ENCODE data around the gene MAGEA9. TPM values are rescaled to one million over a fixed set of nuclear protein-coding genes. Genes with fewer than 3 reads are reported as not detected.
"Not testable (repeated sequence)": the region's sequence is repeated elsewhere in the genome, so short reads cannot be mapped to it uniquely, and the experiment has no call there.

MAGEA9 gene
- total and polyA plus RNA-seq, 2 donors (not counting 1 experiment from before 2014, with no cell fraction given) = not detected

DNA sequence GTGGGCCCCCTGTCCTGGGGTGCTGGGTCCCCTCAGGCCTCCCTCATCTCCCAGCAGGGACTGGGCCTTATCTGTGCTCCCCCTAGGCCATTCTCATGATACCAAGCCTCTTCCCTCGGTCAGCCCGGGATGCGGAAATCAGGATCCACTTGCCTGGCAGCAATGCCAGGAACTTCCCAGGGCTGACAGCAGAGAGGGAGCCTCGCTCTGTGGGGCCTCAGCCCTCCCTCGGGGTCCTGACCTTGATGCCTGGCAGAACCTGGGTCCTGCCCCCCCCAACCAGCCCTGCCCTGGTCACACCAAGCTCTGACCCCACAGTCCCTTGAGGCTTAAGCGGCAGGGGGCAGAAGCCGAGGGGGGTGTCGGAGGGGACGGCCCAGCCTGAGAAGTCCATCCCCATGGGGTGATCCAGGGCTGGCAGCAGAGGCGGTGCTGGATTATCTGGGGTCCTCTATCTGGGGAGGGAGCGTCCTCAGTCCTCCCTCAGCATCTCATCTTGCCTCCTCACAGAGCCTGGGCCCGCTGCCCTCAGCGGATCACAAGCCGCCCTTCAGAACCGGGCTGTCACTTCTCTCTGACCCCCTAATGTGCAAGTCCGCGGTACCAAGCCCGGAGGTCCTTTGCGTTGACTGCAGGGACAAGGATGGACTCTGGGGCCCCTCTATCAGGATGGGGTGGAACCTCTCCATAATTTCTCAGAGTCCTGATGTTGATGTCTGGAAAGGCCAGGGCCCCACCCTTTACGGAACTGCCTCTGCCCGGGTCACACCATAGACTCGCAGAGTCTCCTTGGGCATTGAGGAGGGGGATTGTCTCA lies 19.7 kb upstream of the MAGEA9 start:
- DNase-seq; H3K4me1 ChIP-seq (ENCODE audit: control insufficient read depth in 2 of 2, insufficient read depth in 2 of 2, low read length in 2 of 2); H3K79me2 ChIP-seq (ENCODE audit: control insufficient read depth, insufficient read depth, low read length); H3K27ac ChIP-seq (ENCODE audit: low read length in 2 of 2); H3K27me3 Mint-ChIP-seq; H3K9me3 ChIP-seq (ENCODE audit: control extremely low read depth in 1 of 3, control insufficient read depth in 2 of 3, insufficient read depth in 1 of 3, low read length in 2 of 3); CTCF ChIA-PET; intact Hi-C loops (cut with micrococcal nuclease); H3K9me3 Mint-ChIP-seq (ENCODE audit: insufficient read depth); ATAC-seq (ENCODE audit: low read depth); H4K20me1 ChIP-seq (ENCODE audit: control insufficient read depth, insufficient read depth, low read length, poor library complexity, severe bottlenecking); H3K4me3 ChIP-seq (ENCODE audit: control extremely low read depth in 1 of 5, extremely low read depth in 1 of 5, insufficient read depth in 1 of 5, low read depth in 2 of 5, low read length in 4 of 5); H3K27me3 ChIP-seq (replicated peaks in 1 of 4; ENCODE audit: control extremely low read depth in 1 of 4, control insufficient read depth in 3 of 4, insufficient read depth in 4 of 4, low read length in 3 of 4); H3K4me2 ChIP-seq (replicated peaks; ENCODE audit: low read depth, low read length, poor library complexity, severe bottlenecking); H2AFZ ChIP-seq (ENCODE audit: insufficient read depth, low read depth, low read length, poor library complexity, severe bottlenecking); H3K36me3 ChIP-seq (replicated peaks in 1 of 2; ENCODE audit: control extremely low read depth in 1 of 2, control insufficient read depth in 1 of 2, extremely low read depth in 1 of 2, insufficient read depth in 2 of 2, low read length in 1 of 2); H3K9ac ChIP-seq (ENCODE audit: low read length); H3K4me3 Mint-ChIP-seq; H3K27ac Mint-ChIP-seq; POLR2A ChIA-PET; H3K4me1 Mint-ChIP-seq: not testable (repeated sequence)
- 100% methylated on average over 1 of the region's 22 CpGs for WGBS (ENCODE audit: insufficient coverage)

GRCh38 chrX:149762696-149763614 lies 18.8 kb upstream of the MAGEA9 start:
- no peaks in the 10 kb centered on the region for H3K9me3 Mint-ChIP-seq (ENCODE audit: insufficient read depth)
- H4K20me1 ChIP-seq (ENCODE audit: control insufficient read depth, insufficient read depth, low read length, poor library complexity, severe bottlenecking) = no peaks in the 10 kb centered on the region
- no peak overlapping the region for H3K4me3 ChIP-seq (ENCODE audit: control extremely low read depth in 1 of 5, extremely low read depth in 1 of 5, insufficient read depth in 1 of 5, low read depth in 2 of 5, low read length in 4 of 5)
- POLR2A ChIA-PET = no interaction called here
- CTCF ChIA-PET = no interaction called here
- H3K27ac Mint-ChIP-seq = no peak overlapping the region
- no peak overlapping the region for H2AFZ ChIP-seq (ENCODE audit: insufficient read depth, low read depth, low read length, poor library complexity, severe bottlenecking)
- H3K79me2 ChIP-seq (ENCODE audit: control insufficient read depth, insufficient read depth, low read length) = no peaks in the 10 kb centered on the region
- no CpG with 5 or more reads among the region's 11 CpGs for WGBS (ENCODE audit: insufficient coverage)
- no peak overlapping the region for H3K4me3 Mint-ChIP-seq
- no peak overlapping the region for H3K9ac ChIP-seq (ENCODE audit: low read length)
- DNase-seq (no peak), ATAC-seq (ENCODE audit: low read depth) (no peak)
- no peaks in the 10 kb centered on the region for H3K27me3 Mint-ChIP-seq
- no peak overlapping the region for H3K27ac ChIP-seq (ENCODE audit: low read length in 2 of 2)
- TF ChIP-seq EZH2 (IDR thresholded peaks at IDR 0.05; ENCODE audit: borderline replicate concordance, insufficient read depth, low read depth, low read length, poor library complexity, severe bottlenecking) (no peak), CTCF (IDR thresholded peaks at IDR 0.05) (no peak)
- H3K4me1 ChIP-seq (ENCODE audit: control insufficient read depth in 2 of 2, insufficient read depth in 2 of 2, low read length in 2 of 2) = no peaks in the 10 kb centered on the region
- H3K9me3 ChIP-seq (ENCODE audit: control extremely low read depth in 1 of 3, control insufficient read depth in 2 of 3, insufficient read depth in 1 of 3, low read length in 2 of 3) = no peaks in the 10 kb centered on the region
- intact Hi-C loops (cut with micrococcal nuclease) = no loop called here
- H3K36me3 ChIP-seq (replicated peaks in 1 of 2; ENCODE audit: control extremely low read depth in 1 of 2, control insufficient read depth in 1 of 2, extremely low read depth in 1 of 2, insufficient read depth in 2 of 2, low read length in 1 of 2) = no peaks in the 10 kb centered on the region
- no peaks in the 10 kb centered on the region for H3K27me3 ChIP-seq (replicated peaks in 1 of 4; ENCODE audit: control extremely low read depth in 1 of 4, control insufficient read depth in 3 of 4, insufficient read depth in 4 of 4, low read length in 3 of 4)
- no peaks in the 10 kb centered on the region for H3K4me1 Mint-ChIP-seq
- no peak overlapping the region for H3K4me2 ChIP-seq (replicated peaks; ENCODE audit: low read depth, low read length, poor library complexity, severe bottlenecking)

DNA sequence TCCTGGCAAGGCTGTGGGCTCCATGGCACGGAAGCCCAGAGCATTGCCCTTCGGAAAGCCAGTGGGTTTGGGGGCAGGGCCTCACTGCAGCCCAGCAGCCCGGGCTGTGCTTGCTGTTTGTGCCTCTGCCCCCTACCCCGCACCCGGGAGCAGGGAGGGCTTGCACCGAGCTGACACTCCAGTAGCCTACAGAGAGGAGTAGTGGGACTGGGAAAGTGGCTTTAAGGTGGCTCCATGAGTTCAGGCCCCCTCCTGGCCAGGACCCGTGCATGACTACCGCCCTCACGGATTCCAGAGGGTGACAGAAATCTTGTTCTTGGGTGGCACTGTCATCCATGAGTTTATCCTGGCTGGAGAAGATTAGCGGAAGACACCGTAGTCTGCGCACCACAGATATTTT lies 11.4 kb upstream of the MAGEA9 start:
- intact Hi-C loops (cut with micrococcal nuclease); H3K4me3 Mint-ChIP-seq; CTCF ChIA-PET; H4K20me1 ChIP-seq (ENCODE audit: control insufficient read depth, insufficient read depth, low read length, poor library complexity, severe bottlenecking); H3K36me3 ChIP-seq (replicated peaks in 1 of 2; ENCODE audit: control extremely low read depth in 1 of 2, control insufficient read depth in 1 of 2, extremely low read depth in 1 of 2, insufficient read depth in 2 of 2, low read length in 1 of 2); H2AFZ ChIP-seq (ENCODE audit: insufficient read depth, low read depth, low read length, poor library complexity, severe bottlenecking); ATAC-seq (ENCODE audit: low read depth); H3K79me2 ChIP-seq (ENCODE audit: control insufficient read depth, insufficient read depth, low read length); H3K27ac Mint-ChIP-seq; H3K27me3 Mint-ChIP-seq; H3K4me2 ChIP-seq (replicated peaks; ENCODE audit: low read depth, low read length, poor library complexity, severe bottlenecking); H3K4me1 Mint-ChIP-seq; H3K27ac ChIP-seq (ENCODE audit: low read length in 2 of 2); POLR2A ChIA-PET; H3K9ac ChIP-seq (ENCODE audit: low read length); H3K4me1 ChIP-seq (ENCODE audit: control insufficient read depth in 2 of 2, insufficient read depth in 2 of 2, low read length in 2 of 2); H3K4me3 ChIP-seq (ENCODE audit: control extremely low read depth in 1 of 5, extremely low read depth in 1 of 5, insufficient read depth in 1 of 5, low read depth in 2 of 5, low read length in 4 of 5); H3K9me3 Mint-ChIP-seq (ENCODE audit: insufficient read depth); H3K27me3 ChIP-seq (replicated peaks in 1 of 4; ENCODE audit: control extremely low read depth in 1 of 4, control insufficient read depth in 3 of 4, insufficient read depth in 4 of 4, low read length in 3 of 4); H3K9me3 ChIP-seq (ENCODE audit: control extremely low read depth in 1 of 3, control insufficient read depth in 2 of 3, insufficient read depth in 1 of 3, low read length in 2 of 3); DNase-seq: not testable (repeated sequence)
- WGBS (ENCODE audit: insufficient coverage) = no CpG with 5 or more reads among the region's 12 CpGs

All from B cell (primary cell).